ENCODE results near the gene DYNC1H1.

GRCh38 chr14:102086709-102086971 is 122.3 kb downstream of the DYNC1H1 start:
- no peak for TF ChIP-seq POLR2A (IDR thresholded peaks at IDR 0.05)
- TF ChIP-seq CTCF (IDR thresholded peaks at IDR 0.05) = no peak
